KMS-11 (cell line): Measurements from ENCODE around the gene LIPM.

Source experiments
- H2AFZ ChIP-seq: fragments of 200-600 bp; sonication (generic); 2 replicates; pipeline ENCODE4 v1.6.1; 2016; ENCODE audit warnings: antibody characterized with exemption, mixed run types, low read depth
- H3K27ac ChIP-seq: fragments of 200-600 bp; sonication (generic); 2 replicates; pipeline ENCODE4 v1.6.1; 2016; ENCODE audit warnings: mild to moderate bottlenecking, mixed run types
- H3K27me3 ChIP-seq: fragments of 200-600 bp; sonication (generic); 2 replicates; pipeline ENCODE4 v1.6.1; 2017; ENCODE audit warnings: mild to moderate bottlenecking, low read depth, mixed run types, moderate library complexity; ENCODE audit not compliant: insufficient read depth
- H3K36me3 ChIP-seq: fragments of 200-600 bp; sonication (generic); 2 replicates; pipeline ENCODE4 v1.6.1; 2017; ENCODE audit warnings: mild to moderate bottlenecking, mixed run types; ENCODE audit not compliant: insufficient read depth
- H3K4me1 ChIP-seq: fragments of 200-600 bp; sonication (generic); 2 replicates; pipeline ENCODE4 v1.6.1; 2016; ENCODE audit warnings: mild to moderate bottlenecking, low read depth, mixed run types; ENCODE audit not compliant: poor library complexity, severe bottlenecking
- H3K4me2 ChIP-seq: fragments of 200-600 bp; sonication (generic); 2 replicates; pipeline ENCODE4 v1.7.0; 2016; ENCODE audit warnings: mild to moderate bottlenecking, mixed run types
- H3K4me3 ChIP-seq: fragments of 200-600 bp; sonication (generic); IDR thresholded peaks from 2 replicates; pipeline ENCODE4 v1.6.1; 2017; ENCODE audit warnings: low read depth, low read length, mixed read lengths; ENCODE audit not compliant: insufficient read depth
- H3K79me2 ChIP-seq: fragments of 200-600 bp; sonication (generic); 2 replicates; pipeline ENCODE4 v1.6.1; 2016; ENCODE audit warnings: low read depth, mixed run types; ENCODE audit not compliant: insufficient read depth
- H3K9ac ChIP-seq: fragments of 200-600 bp; sonication (generic); 2 replicates; pipeline ENCODE4 v1.6.1; 2016; ENCODE audit warnings: mild to moderate bottlenecking, mixed run types
- H4K20me1 ChIP-seq: fragments of 200-600 bp; sonication (generic); 2 replicates; pipeline ENCODE4 v1.6.1; 2016; ENCODE audit warnings: mild to moderate bottlenecking, mixed run types; ENCODE audit not compliant: insufficient read depth
- CTCF ChIP-seq: fragments of 200-600 bp; sonication (generic); conservative IDR thresholded peaks from 2 replicates; pipeline ENCODE4 v1.6.1; 2017; ENCODE audit warnings: low read depth, mild to moderate bottlenecking, antibody characterized with exemption, low read length, moderate library complexity, mixed read lengths

Gene LIPM

GRCh38 chr10:88840104-88840503 is 37.6 kb downstream of the LIPM start:
- no peak overlapping the region for H3K4me3 ChIP-seq
- no peaks in the 10 kb centered on the region for H3K79me2 ChIP-seq
- no peaks in the 10 kb centered on the region for H4K20me1 ChIP-seq
- H3K27me3 ChIP-seq, result no peaks in the 10 kb centered on the region
- no peak overlapping the region for H3K4me2 ChIP-seq
- H3K27ac ChIP-seq, result no peak overlapping the region
- no peak overlapping the region for H3K9ac ChIP-seq
- TF ChIP-seq CTCF, result no peak
- no peak overlapping the region for H2AFZ ChIP-seq
- H3K4me1 ChIP-seq, result peaks cover 51% of the 10 kb centered on the region
- no peaks in the 10 kb centered on the region for H3K36me3 ChIP-seq

GRCh38 chr10:88840881-88841280 is 38.4 kb downstream of the LIPM start:
- 0 out of 2 replicates have a peak overlapping the region, but pooled peaks have one; percentile 38 for H2AFZ ChIP-seq
- no peaks in the 10 kb centered on the region for H3K36me3 ChIP-seq
- H3K4me1 ChIP-seq, result peaks cover 44% of the 10 kb centered on the region
- no peak overlapping the region for H3K4me3 ChIP-seq
- H4K20me1 ChIP-seq, result no peaks in the 10 kb centered on the region
- H3K4me2 ChIP-seq, result peak overlapping the region; percentile 62
- H3K9ac ChIP-seq, result no peak overlapping the region
- peak overlapping the region; percentile 42; the same call in 1 of the 2 replicates for H3K27ac ChIP-seq
- TF ChIP-seq CTCF, result no peak
- H3K27me3 ChIP-seq, result no peaks in the 10 kb centered on the region
- H3K79me2 ChIP-seq, result no peaks in the 10 kb centered on the region

- peak overlapping the region; percentile 42; the same call in 1 of the 2 replicates for H3K27ac ChIP-seq
- H3K36me3 ChIP-seq, result no peaks in the 10 kb centered on the region
- no peaks in the 10 kb centered on the region for H4K20me1 ChIP-seq
- peak overlapping the region; percentile 14; the same call in 1 of the 2 replicates for H3K9ac ChIP-seq
- H3K4me2 ChIP-seq, result peak overlapping the region; percentile 62
- H2AFZ ChIP-seq, result peak overlapping the region; percentile 38
- no peak overlapping the region for H3K4me3 ChIP-seq
- peaks cover 44% of the 10 kb centered on the region for H3K4me1 ChIP-seq
- no peak for TF ChIP-seq CTCF
- no peaks in the 10 kb centered on the region for H3K79me2 ChIP-seq
- H3K27me3 ChIP-seq, result no peaks in the 10 kb centered on the region
These were observed 39.0 kb downstream of the LIPM start for GRCh38 chr10:88841316-88842111.

GRCh38 chr10:88843171-88843570 is 40.6 kb downstream of the LIPM start:
- Histone ChIP-seq H3K4me1 (peaks cover 44% of the 10 kb centered on the region), H4K20me1 (no peaks in the 10 kb centered on the region), H3K9ac (no peak overlapping the region), H3K36me3 (no peaks in the 10 kb centered on the region), H3K79me2 (no peaks in the 10 kb centered on the region), H3K4me3 (no peak overlapping the region), H2AFZ (no peak overlapping the region), H3K27ac (no peak overlapping the region), H3K4me2 (peak overlapping the region; percentile 55), H3K27me3 (no peaks in the 10 kb centered on the region)
- no peak for TF ChIP-seq CTCF
